Mesenchymal stem cell (in vitro differentiated cells and primary cell): ENCODE results near the gene FOLR1.

Experiments
- DNase-seq: peaks from one replicate; pipeline ENCODE4 v3.0.0-alpha.2; 2013
- H2AFZ ChIP-seq: one replicate; pipeline ENCODE4 v1.6.1; 2013; ENCODE audit warnings: low read depth, mild to moderate bottlenecking, control low read depth, inconsistent platforms, low read length, moderate library complexity
- H2AK5ac ChIP-seq: 2 replicates; pipeline ENCODE4 v1.6.1; 2013; ENCODE audit warnings: low read length, moderate library complexity, mild to moderate bottlenecking, inconsistent platforms; ENCODE audit not compliant: severe bottlenecking
- H2BK120ac ChIP-seq: one replicate; pipeline ENCODE4 v1.6.1; 2013; ENCODE audit warnings: low read depth, mild to moderate bottlenecking, inconsistent platforms, low read length, moderate library complexity
- H2BK12ac ChIP-seq, 2 experiments: one replicate each; pipeline ENCODE4 v1.6.1; 2013; ENCODE audit warnings: inconsistent platforms in 2 of 2, low read length in 2 of 2, mild to moderate bottlenecking in 2 of 2, moderate library complexity in 2 of 2, control low read depth in 1 of 2
- H2BK15ac ChIP-seq: one replicate; pipeline ENCODE4 v1.6.1; 2013; ENCODE audit warnings: mild to moderate bottlenecking, low read depth, inconsistent platforms; ENCODE audit not compliant: poor library complexity, severe bottlenecking
- H2BK5ac ChIP-seq: 2 replicates; pipeline ENCODE4 v1.6.1; 2013; ENCODE audit warnings: low read depth, mild to moderate bottlenecking, low read length, control low read depth, inconsistent platforms; ENCODE audit not compliant: poor library complexity, severe bottlenecking
- H3K14ac ChIP-seq, 2 experiments: one replicate each; pipeline ENCODE4 v1.6.1; 2013; ENCODE audit warnings: inconsistent platforms in 2 of 2, low read length in 2 of 2, control low read depth in 1 of 2, mild to moderate bottlenecking in 1 of 2, moderate library complexity in 1 of 2
- H3K18ac ChIP-seq, 2 experiments: one replicate each; pipeline ENCODE4 v1.6.1; 2013; ENCODE audit warnings: inconsistent platforms in 2 of 2, low read length in 2 of 2, control low read depth in 1 of 2, low read depth in 1 of 2, mild to moderate bottlenecking in 1 of 2
- H3K23ac ChIP-seq, 2 experiments: one replicate each; pipeline ENCODE4 v1.6.1; 2013; ENCODE audit warnings: inconsistent platforms in 2 of 2, low read length in 2 of 2, mild to moderate bottlenecking in 2 of 2, moderate library complexity in 2 of 2, control low read depth in 1 of 2
- H3K27ac ChIP-seq: 2 replicates; pipeline ENCODE4 v1.5.1; 2013; ENCODE audit warnings: mild to moderate bottlenecking, moderate library complexity, low read length, control low read depth, inconsistent platforms; ENCODE audit not compliant: poor library complexity, severe bottlenecking
- H3K27me3 ChIP-seq, 2 experiments: 2 replicates each; pipeline versions ENCODE4 v1.6.1 to v1.7.0; 2013; ENCODE audit warnings: low read length in 2 of 2, mild to moderate bottlenecking in 2 of 2, moderate library complexity in 2 of 2, control low read depth in 1 of 2, inconsistent platforms in 1 of 2; ENCODE audit not compliant: control insufficient read depth in 1 of 2, insufficient read depth in 1 of 2
- H3K36me3 ChIP-seq, 2 experiments: 2 replicates each; pipeline versions ENCODE4 v1.6.1 to v1.7.0; 2013; ENCODE audit warnings: low read length in 2 of 2, control low read depth in 1 of 2, inconsistent platforms in 1 of 2, low read depth in 1 of 2, mild to moderate bottlenecking in 1 of 2; ENCODE audit not compliant: insufficient read depth in 2 of 2, control insufficient read depth in 1 of 2
- H3K4ac ChIP-seq, 2 experiments: one replicate each; pipeline ENCODE4 v1.6.1; 2013; ENCODE audit warnings: inconsistent platforms in 2 of 2, low read length in 2 of 2, mild to moderate bottlenecking in 2 of 2, moderate library complexity in 2 of 2, control low read depth in 1 of 2, low read depth in 1 of 2
- H3K4me1 ChIP-seq: 2 replicates; pipeline ENCODE4 v1.6.1; 2013; ENCODE audit warnings: low read depth, low read length, control low read depth; ENCODE audit not compliant: control insufficient read depth, insufficient read depth
- H3K4me2 ChIP-seq: 2 replicates; pipeline ENCODE4 v1.6.1; 2013; ENCODE audit warnings: low read length, mild to moderate bottlenecking, inconsistent platforms; ENCODE audit not compliant: poor library complexity, severe bottlenecking
- H3K4me3 ChIP-seq, 2 experiments: 2 replicates each; pipeline versions ENCODE4 v1.5.1 to v1.7.0; 2013; ENCODE audit warnings: low read length in 2 of 2, mild to moderate bottlenecking in 2 of 2, control low read depth in 1 of 2, low read depth in 1 of 2; ENCODE audit not compliant: insufficient read depth in 1 of 2
- H3K79me1 ChIP-seq: replicated peaks from 2 replicates; pipeline ENCODE4 v1.6.1; 2013; ENCODE audit warnings: mild to moderate bottlenecking, control low read depth, low read length, inconsistent platforms; ENCODE audit not compliant: poor library complexity, severe bottlenecking
- H3K9ac ChIP-seq: 2 replicates; pipeline ENCODE4 v1.7.0; 2013; ENCODE audit warnings: mild to moderate bottlenecking, low read length, moderate library complexity
- H3K9me3 ChIP-seq: 2 replicates; pipeline ENCODE4 v1.7.0; 2013; ENCODE audit warnings: mild to moderate bottlenecking, low read length; ENCODE audit not compliant: control insufficient read depth
- H4K8ac ChIP-seq: one replicate; pipeline ENCODE4 v1.6.1; 2013; ENCODE audit warnings: inconsistent platforms, mild to moderate bottlenecking, low read length, moderate library complexity
- H4K91ac ChIP-seq: one replicate; pipeline ENCODE4 v1.6.1; 2013; ENCODE audit warnings: mild to moderate bottlenecking, low read length, inconsistent platforms
- WGBS: methylation state at CpG from one replicate; pipeline ENCODE4 v1.1.7; 2013; ENCODE audit warnings: mixed read lengths; 5-methylcytosine and 5-hydroxymethylcytosine counted together

The FOLR1 gene

GRCh38 chr11:72238492-72239312, 46.8 kb downstream of the FOLR1 start:
- H3K79me1 ChIP-seq = peaks cover 13% of the 10 kb centered on the region
- H3K4me2 ChIP-seq = peak overlapping the region; percentile 33
- H2BK120ac ChIP-seq = no peak overlapping the region
- H3K4me3 ChIP-seq = no peak overlapping the region
- H3K9me3 ChIP-seq = no peaks in the 10 kb centered on the region
- H2BK5ac ChIP-seq = no peak overlapping the region
- peak overlapping the region in 1 of 2 experiments; percentile 18 for H3K18ac ChIP-seq
- no peak overlapping the region for H3K9ac ChIP-seq
- no peak overlapping the region for H3K14ac ChIP-seq
- peaks cover 34% of the 10 kb centered on the region for H3K4me1 ChIP-seq
- H2BK12ac ChIP-seq = no peak overlapping the region
- no peak overlapping the region for H4K91ac ChIP-seq
- no peak overlapping the region for H2AFZ ChIP-seq
- H3K23ac ChIP-seq = no peak overlapping the region
- H3K27me3 ChIP-seq = peaks cover 30 to 41% of the 10 kb centered on the region in 2 experiments
- WGBS = 40% methylated on average over 21 of the region's 28 CpGs
- H4K8ac ChIP-seq = no peak overlapping the region
- no peak overlapping the region for H3K27ac ChIP-seq
- no peak overlapping the region for H3K4ac ChIP-seq
- H2BK15ac ChIP-seq = no peak overlapping the region
- H3K36me3 ChIP-seq = peaks cover 46 to 49% of the 10 kb centered on the region in 2 experiments
- H2AK5ac ChIP-seq = no peak overlapping the region
- no peak for DNase-seq

- no peak overlapping the region for H2AFZ ChIP-seq
- H3K23ac ChIP-seq = no peak overlapping the region
- no peak overlapping the region for H3K4ac ChIP-seq
- H2BK120ac ChIP-seq = no peak overlapping the region
- H2AK5ac ChIP-seq = no peak overlapping the region
- H3K18ac ChIP-seq = peak overlapping the region in 1 of 2 experiments; percentile 59
- DNase-seq = peak; percentile 41
- H3K4me2 ChIP-seq = peak overlapping the region; percentile 33
- H3K36me3 ChIP-seq = peaks cover 40 to 42% of the 10 kb centered on the region in 2 experiments
- H2BK15ac ChIP-seq = peak overlapping the region; percentile 31
- H3K9ac ChIP-seq = peak overlapping the region; percentile 42
- H4K91ac ChIP-seq = no peak overlapping the region
- no peak overlapping the region for H3K14ac ChIP-seq
- H3K4me1 ChIP-seq = peaks cover 39% of the 10 kb centered on the region
- no peak overlapping the region for H2BK5ac ChIP-seq
- H3K4me3 ChIP-seq = no peak overlapping the region
- peaks cover 6% of the 10 kb centered on the region for H3K79me1 ChIP-seq
- H2BK12ac ChIP-seq = no peak overlapping the region
- H3K27me3 ChIP-seq = peaks cover 34 to 45% of the 10 kb centered on the region in 2 experiments
- WGBS = 6% methylated on average over 25 of the region's 25 CpGs
- peak overlapping the region; percentile 19 for H4K8ac ChIP-seq
- no peaks in the 10 kb centered on the region for H3K9me3 ChIP-seq
- H3K27ac ChIP-seq = no peak overlapping the region
These were observed 47.4 kb downstream of the FOLR1 start for GRCh38 chr11:72239313-72239848.

- peak overlapping the region; percentile 33 for H3K4me2 ChIP-seq
- no peak overlapping the region for H4K8ac ChIP-seq
- H3K4ac ChIP-seq = peak overlapping the region in 1 of 2 experiments; percentile 47
- H2AFZ ChIP-seq = no peak overlapping the region
- H2BK5ac ChIP-seq = no peak overlapping the region
- H2BK120ac ChIP-seq = peak overlapping the region; percentile 42
- no peak for DNase-seq
- H3K18ac ChIP-seq = peak overlapping the region; percentile 14 to 59
- peak overlapping the region; percentile 33 to 55 for H3K4me3 ChIP-seq
- H3K4me1 ChIP-seq = peaks cover 42% of the 10 kb centered on the region
- no peak overlapping the region for H3K23ac ChIP-seq
- H3K36me3 ChIP-seq = peaks cover 34 to 37% of the 10 kb centered on the region in 2 experiments
- no peak overlapping the region for H2BK12ac ChIP-seq
- peak overlapping the region; percentile 75 for H2BK15ac ChIP-seq
- H3K9ac ChIP-seq = peak overlapping the region; percentile 50
- H3K79me1 ChIP-seq = peaks cover 3% of the 10 kb centered on the region
- H3K27me3 ChIP-seq = peaks cover 40 to 51% of the 10 kb centered on the region in 2 experiments
- no peak overlapping the region for H3K27ac ChIP-seq
- no peak overlapping the region for H3K14ac ChIP-seq
- H3K9me3 ChIP-seq = no peaks in the 10 kb centered on the region
- peak overlapping the region; percentile 12 for H4K91ac ChIP-seq
- H2AK5ac ChIP-seq = no peak overlapping the region
- WGBS = 4% methylated on average over 57 of the region's 69 CpGs
These were observed 48.0 kb downstream of the FOLR1 start for GRCh38 chr11:72239849-72240460.
